ENCODE measurements around the gene DENND6B.

The DENND6B gene

DNA sequence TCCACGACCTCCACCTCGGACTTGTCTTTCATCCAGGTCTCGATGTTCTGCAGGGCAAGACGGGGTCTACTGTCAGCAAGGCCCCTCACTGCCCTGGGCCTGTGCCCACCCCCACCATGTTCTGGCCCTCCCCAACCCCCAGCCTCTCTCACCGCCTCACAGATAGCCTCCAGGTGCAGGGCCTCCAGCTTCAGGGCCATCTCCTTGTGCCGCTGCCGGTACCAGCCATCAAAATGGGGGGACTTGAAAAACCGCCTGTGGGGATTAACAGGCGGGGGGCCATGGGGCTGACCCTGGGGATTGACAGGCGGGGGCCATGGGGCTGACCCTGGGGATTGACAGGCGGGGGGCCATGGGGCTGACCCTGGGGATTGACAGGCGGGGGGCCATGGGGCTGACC is 14.4 kb downstream of the DENND6B start:
- Mint-ChIP-seq H3K4me1 (peaks cover 40% of the 10 kb centered on the region), H3K9me3 (no peaks in the 10 kb centered on the region), H3K36me3 (no peaks in the 10 kb centered on the region), H3K4me3 (no peak overlapping the region), H3K27me3 (no peaks in the 10 kb centered on the region), H3K27ac (no peak overlapping the region)
- ATAC-seq: no peak

DNA sequence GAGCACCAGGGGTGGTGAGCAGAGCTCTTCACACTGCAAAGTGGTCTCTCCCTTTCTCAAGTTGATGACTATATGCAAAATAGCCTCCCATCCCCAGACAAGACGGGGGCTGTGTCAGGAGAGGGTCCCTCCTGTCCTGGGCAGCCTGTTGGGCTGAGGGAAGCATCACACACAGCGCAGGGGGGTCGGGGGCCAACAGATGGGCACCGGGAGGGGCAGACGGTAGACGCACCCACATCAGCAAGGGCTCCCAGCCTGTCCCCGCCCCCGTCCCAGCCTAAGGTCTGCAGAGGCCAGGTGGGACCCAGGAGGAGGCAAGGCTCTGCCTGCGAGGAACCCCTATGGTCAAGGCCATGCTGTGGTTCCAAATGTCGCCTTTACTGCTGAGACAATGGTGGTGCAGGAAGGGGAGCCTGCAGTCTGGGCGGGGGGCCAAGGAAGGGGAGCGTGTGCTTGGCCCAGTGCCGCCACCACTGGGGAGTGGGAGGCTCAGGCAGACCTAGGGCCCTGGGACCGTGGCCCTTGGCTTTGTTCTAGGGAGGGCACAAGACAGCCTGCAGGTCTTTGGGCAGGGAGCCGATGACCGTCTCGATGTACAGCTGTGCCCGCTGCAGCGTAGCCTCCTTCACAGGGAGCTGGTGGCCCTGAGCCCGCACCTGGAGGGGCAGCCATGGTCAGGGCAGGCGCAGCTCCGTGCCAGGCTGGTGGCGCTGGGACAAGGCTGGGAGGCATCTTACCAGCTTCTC is 15.0 kb downstream of the DENND6B start:
- H3K4me1 Mint-ChIP-seq: peaks cover 37% of the 10 kb centered on the region
- no peak for ATAC-seq
- no peaks in the 10 kb centered on the region for H3K27me3 Mint-ChIP-seq
- no peaks in the 10 kb centered on the region for H3K9me3 Mint-ChIP-seq
- H3K4me3 Mint-ChIP-seq: no peak overlapping the region
- H3K36me3 Mint-ChIP-seq: no peaks in the 10 kb centered on the region
- peak overlapping the region; percentile 59 for H3K27ac Mint-ChIP-seq

DNA sequence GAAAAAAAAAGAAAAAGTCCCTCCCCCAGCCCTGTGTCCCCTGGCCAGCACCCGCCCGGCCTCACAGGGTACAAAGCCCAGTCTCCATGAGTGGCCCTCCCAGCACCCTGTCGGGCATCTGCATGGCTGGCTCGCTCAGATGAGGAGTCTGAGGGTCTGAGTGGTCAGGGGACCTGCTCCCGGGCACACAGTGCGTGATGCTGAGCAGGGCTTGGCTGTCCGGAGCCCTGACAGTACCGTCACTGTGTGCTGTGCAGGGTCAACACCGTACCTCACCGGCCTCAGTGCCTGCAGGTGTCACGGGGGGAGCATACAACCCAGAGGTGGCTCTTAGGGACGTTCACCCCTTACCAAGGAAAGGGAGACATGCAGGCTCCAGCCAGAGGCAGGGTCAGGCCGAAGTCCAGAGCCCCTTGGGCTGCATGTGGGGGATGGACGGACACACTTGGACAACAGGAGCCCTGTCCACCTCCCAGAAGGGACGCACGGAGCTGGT is 15.8 kb downstream of the DENND6B start:
- H3K4me3 Mint-ChIP-seq: no peak overlapping the region
- no peak for ATAC-seq
- H3K36me3 Mint-ChIP-seq: no peaks in the 10 kb centered on the region
- H3K27me3 Mint-ChIP-seq: peaks cover 5% of the 10 kb centered on the region
- H3K9me3 Mint-ChIP-seq: no peaks in the 10 kb centered on the region
- H3K27ac Mint-ChIP-seq: no peak overlapping the region
- H3K4me1 Mint-ChIP-seq: peaks cover 42% of the 10 kb centered on the region

DNA sequence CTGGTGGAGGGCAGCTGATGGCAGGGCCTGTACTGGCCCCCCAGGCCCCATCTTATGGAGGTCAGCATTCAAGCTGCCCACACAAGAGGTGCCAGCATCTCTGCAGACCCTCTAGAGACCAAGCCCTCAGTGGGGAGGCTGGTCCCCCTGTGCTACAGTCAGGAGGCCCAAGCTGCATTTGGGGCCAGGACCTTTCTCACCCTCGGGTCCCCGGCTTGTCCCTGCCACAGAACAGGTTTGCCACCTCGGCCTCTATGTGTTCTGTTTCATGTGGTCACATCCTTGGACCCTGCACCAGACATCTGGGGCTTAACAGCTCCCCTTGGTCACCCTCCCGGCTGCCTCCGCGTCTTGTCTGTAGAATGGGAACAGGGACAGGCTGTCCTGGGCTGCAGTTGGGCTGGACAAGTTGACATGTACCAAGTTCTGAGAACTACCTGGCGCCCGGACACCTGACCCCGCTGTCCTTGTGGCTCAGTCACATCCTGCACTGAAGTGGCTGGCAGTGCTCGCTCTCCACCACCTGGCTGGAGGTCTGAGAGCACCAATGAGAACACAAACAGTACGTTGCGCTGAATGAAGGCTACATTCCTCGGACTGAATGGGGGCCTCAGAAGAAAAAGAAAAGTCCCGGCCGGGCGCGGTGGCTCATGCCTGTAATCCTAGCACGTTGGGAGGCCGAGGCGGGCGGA is 16.6 kb downstream of the DENND6B start:
- no peaks in the 10 kb centered on the region for H3K36me3 Mint-ChIP-seq
- H3K4me1 Mint-ChIP-seq: peaks cover 44% of the 10 kb centered on the region
- ATAC-seq: no peak
- peaks cover 8% of the 10 kb centered on the region for H3K27me3 Mint-ChIP-seq
- H3K4me3 Mint-ChIP-seq: no peak overlapping the region
- no peak overlapping the region for H3K27ac Mint-ChIP-seq
- H3K9me3 Mint-ChIP-seq: no peaks in the 10 kb centered on the region

DNA sequence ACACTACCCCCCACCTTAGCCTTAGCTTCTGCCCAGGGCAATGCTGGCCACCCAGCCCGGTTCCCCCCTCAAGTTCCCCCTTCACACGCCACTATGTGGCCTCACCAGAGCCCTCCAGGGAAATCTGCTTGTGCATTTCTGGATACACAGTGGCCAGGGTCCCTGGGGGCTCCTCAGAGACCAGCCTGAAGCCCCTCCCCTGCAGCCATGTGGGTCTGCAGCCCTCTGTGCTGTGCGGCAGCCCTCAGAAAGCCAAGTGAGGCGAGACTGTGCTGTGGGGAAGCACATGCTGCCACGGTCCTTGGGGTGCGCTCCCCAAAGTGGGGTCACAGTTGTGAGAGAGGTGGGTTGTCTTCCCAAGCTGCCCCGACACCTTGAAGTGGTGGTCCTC is 17.2 kb downstream of the DENND6B start:
- H3K27me3 Mint-ChIP-seq: peaks cover 8% of the 10 kb centered on the region
- H3K36me3 Mint-ChIP-seq: no peaks in the 10 kb centered on the region
- peak overlapping the region; percentile 26 for H3K27ac Mint-ChIP-seq
- H3K4me3 Mint-ChIP-seq: no peak overlapping the region
- no peak for ATAC-seq
- peaks cover 46% of the 10 kb centered on the region for H3K4me1 Mint-ChIP-seq
- no peaks in the 10 kb centered on the region for H3K9me3 Mint-ChIP-seq

DNA sequence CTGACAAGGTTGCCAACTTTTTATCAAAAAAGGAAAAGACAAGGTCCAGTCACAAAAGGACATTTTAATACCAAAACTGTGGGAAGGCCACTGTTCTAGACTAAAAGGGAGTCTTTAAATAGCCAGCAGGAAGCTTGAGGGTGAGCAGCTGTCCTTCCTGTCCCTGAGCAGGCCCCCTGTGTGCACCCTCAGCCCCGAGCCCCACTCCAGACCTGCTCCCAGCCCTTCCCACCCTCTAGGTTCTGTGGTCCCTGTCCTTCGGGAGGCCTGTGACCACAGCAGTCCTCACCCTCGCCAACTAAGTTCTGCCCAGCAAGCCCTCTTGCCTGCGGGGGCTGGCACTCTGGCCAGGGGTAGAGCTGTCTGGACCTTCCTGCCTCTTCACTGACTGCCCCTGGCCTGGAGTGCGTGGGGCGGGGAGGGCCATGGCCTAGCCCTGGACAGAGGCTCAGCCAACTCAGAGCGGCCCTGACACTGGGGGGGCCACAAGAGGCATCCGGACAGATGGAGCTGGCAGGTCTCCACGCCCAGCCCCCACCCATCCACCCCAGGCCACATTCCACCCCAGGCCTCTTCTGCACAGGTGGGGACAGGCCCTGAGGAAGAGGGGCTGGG is 17.7 kb downstream of the DENND6B start:
- Mint-ChIP-seq H3K9me3 (no peaks in the 10 kb centered on the region), H3K36me3 (no peaks in the 10 kb centered on the region), H3K4me1 (peaks cover 46% of the 10 kb centered on the region), H3K4me3 (peak overlapping the region; percentile 11), H3K27me3 (peaks cover 8% of the 10 kb centered on the region), H3K27ac (peak overlapping the region; percentile 26)
- ATAC-seq: no peak

DNA sequence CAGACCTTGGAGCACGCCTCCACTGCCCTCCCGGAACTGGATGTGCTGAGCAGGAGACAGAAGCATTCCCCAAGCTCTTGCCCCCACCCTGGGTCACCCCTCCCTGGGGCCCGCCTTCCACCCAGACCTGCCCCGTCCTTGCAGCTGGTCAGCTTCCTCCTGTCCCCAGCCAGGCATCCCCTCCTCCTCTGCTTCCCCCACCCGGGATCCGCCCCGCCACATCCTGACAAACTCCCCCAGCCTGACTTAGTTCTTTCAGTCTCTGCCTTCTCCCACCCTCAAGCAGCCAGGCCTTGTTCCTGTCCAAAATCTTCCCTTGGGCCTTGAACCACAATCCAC is 18.2 kb downstream of the DENND6B start:
- no peak for ATAC-seq
- Mint-ChIP-seq H3K27me3 (peaks cover 8% of the 10 kb centered on the region), H3K9me3 (no peaks in the 10 kb centered on the region), H3K27ac (peak overlapping the region; percentile 26), H3K4me1 (peaks cover 46% of the 10 kb centered on the region), H3K36me3 (no peaks in the 10 kb centered on the region), H3K4me3 (peak overlapping the region; percentile 11)

DNA sequence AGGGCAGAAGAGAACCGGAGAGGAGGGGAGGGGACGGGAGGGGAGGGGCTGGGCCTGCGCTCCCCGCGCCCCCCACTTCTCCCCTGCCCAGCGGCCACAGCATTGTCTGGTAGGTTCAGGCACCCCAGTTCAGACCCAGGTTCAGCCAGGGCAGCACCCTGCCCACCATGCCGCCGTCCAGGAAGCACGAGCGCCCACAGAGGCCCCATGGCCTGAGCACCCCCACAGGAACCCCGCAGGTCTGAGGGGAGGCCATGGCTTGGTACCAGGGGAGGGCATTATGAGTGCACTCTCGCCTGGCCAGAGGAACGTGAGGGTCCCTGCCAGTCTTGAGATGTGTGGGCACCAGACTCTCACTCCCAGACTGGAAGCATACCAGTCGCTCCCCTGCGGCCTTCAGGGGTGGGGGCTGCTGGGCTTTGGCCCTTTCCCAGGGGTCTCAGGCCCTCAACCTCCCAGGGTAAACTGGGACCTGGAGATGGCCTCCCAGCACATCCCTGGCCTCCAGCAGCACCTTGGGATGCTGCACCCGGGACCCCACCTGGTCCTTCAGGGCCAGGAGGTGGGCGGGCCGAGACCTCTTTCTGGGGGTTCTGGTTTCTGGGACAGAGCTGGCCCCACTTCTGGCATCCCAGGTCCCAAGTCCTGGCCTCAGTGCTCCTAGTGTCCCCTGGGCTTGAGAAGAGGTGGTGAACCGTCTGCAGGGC is 18.8 kb downstream of the DENND6B start:
- Mint-ChIP-seq H3K27me3 (peaks cover 8% of the 10 kb centered on the region), H3K4me1 (peaks cover 46% of the 10 kb centered on the region), H3K4me3 (peak overlapping the region; percentile 64), H3K9me3 (no peaks in the 10 kb centered on the region), H3K36me3 (no peaks in the 10 kb centered on the region), H3K27ac (no peak overlapping the region)
- ATAC-seq: no peak

DNA sequence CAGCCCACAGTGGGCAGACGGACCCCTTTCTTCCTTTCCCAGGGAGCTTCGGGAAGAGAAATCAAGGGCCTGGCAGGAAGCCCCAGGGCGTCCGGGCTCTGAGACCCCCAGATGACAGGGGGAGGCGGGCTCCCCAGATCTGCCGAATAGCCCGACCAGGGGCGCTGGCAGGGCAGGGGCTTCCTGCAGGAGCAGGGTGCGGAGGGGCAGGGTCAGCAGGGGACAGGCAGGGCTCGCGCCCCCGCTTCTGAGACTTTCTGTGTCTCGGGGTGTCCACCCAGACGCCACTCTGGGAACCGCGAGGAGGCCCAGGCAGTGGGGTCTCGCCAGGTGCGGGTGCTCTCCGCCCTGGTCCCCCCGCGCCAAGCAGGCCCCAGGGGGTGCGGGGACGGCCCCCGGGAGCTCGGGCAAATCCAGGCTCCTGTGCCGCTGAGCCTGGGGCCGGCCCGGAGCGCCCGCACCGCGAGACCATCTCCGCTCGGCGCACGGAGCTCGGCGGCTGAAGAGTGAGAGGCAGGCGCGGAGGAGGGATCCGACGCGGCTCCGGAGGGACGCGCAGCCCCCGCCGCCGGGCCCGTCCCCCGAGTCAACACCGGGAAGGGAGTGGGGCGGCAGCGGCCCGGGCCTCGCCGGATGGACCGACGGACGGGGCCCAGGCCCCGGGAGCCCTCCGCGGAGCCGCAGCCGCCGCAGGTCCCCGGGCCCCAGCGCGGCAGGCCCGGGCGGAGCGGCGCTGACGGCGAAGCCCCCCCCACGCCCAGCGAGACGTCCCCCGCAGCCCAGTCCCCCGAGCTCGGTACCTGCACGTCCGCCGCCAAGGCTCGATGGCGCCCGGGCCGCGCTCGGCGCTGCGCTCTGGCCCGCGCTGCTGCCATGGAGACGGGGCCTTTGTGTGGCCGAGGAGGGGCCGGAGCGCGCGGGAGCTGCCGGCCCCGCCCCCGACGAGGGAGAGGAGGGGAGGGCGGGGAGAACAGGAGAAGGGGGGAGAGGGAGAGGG is 19.8 kb downstream of the DENND6B start, which contains the start of gene PLXNB2:
Gene PLXNB2 (minus strand): TSS at position 894 of the 997 bp plus-strand sequence. CDS start 17,062 bp downstream, outside the sequence.
- H3K4me3 Mint-ChIP-seq: peak within 1 kb of the TSS; percentile 84
- peak within 1 kb of the TSS; percentile 81 for H3K27ac Mint-ChIP-seq
- ATAC-seq: peak; percentile 53
- H3K36me3 Mint-ChIP-seq: no peaks in the 10 kb centered on the region
- H3K9me3 Mint-ChIP-seq: no peaks in the 10 kb centered on the region
- peaks cover 56% of the 10 kb centered on the region for H3K4me1 Mint-ChIP-seq
- H3K27me3 Mint-ChIP-seq: peaks cover 8% of the 10 kb centered on the region

DNA sequence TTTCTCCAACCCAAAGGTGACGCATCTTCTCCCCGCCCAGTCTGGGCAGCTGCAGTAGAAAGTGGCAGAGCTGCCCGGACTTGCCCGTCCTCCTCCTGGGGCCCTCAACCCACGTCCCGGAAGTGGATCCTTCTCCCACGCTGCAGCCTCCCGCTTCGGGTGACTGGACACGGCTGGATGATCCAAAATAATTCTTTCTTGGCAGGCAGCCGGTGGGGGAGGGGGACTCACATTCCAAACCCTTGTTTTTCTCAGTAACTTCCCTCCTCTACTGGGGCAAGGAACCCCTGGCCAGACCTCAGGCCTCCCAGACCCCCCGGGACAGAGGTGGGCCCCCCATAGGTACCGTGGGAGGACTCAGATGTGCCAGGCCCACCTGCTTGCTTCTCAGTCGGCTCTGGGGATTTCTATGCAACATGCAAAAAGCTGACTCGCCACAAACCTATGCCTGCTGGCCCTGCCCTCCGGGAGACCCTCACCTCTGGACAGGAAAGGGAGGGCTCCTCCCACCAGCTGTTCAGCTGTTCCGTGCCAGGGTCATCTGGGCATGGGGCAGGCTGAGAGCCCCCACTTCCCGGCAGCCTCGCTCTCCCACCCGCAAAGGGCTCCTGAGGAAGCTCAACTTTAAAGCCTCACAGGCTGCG is 20.8 kb downstream of the DENND6B start:
- ATAC-seq: peak; percentile 31
- peak overlapping the region; percentile 81 for H3K27ac Mint-ChIP-seq
- peaks cover 61% of the 10 kb centered on the region for H3K4me1 Mint-ChIP-seq
- H3K36me3 Mint-ChIP-seq: no peaks in the 10 kb centered on the region
- H3K9me3 Mint-ChIP-seq: no peaks in the 10 kb centered on the region
- H3K4me3 Mint-ChIP-seq: peak overlapping the region; percentile 84
- peaks cover 8% of the 10 kb centered on the region for H3K27me3 Mint-ChIP-seq

DNA sequence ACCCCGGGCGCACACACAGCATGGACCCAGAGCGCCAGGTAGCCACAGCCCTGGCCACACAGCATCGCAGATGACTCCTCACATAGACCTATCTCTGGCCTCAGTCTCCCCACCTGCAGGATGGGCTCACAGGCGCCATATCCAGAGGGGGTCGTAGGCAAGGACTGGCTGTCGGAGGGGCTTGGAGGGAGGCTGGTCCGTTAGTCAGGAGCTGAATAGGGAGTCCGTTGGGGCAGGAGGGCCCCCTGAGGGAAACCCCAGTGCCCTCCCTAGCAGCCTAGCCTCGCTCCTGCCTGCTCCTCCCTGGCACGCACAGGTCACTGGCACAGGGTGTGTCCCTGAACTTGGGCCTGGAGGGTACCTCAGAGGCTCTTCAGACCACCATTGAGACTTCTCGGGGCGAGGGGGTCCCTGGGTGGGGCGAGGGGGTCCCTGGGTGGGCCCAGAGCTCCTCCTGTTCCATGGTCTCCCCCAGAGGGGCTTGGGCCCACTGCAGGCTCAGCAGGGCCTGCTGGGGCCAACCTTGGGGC is 21.4 kb downstream of the DENND6B start:
- Mint-ChIP-seq H3K27ac (peak overlapping the region; percentile 81), H3K4me1 (peaks cover 66% of the 10 kb centered on the region), H3K9me3 (no peaks in the 10 kb centered on the region), H3K4me3 (peak overlapping the region; percentile 84), H3K27me3 (peaks cover 8% of the 10 kb centered on the region), H3K36me3 (no peaks in the 10 kb centered on the region)
- no peak for ATAC-seq

DNA sequence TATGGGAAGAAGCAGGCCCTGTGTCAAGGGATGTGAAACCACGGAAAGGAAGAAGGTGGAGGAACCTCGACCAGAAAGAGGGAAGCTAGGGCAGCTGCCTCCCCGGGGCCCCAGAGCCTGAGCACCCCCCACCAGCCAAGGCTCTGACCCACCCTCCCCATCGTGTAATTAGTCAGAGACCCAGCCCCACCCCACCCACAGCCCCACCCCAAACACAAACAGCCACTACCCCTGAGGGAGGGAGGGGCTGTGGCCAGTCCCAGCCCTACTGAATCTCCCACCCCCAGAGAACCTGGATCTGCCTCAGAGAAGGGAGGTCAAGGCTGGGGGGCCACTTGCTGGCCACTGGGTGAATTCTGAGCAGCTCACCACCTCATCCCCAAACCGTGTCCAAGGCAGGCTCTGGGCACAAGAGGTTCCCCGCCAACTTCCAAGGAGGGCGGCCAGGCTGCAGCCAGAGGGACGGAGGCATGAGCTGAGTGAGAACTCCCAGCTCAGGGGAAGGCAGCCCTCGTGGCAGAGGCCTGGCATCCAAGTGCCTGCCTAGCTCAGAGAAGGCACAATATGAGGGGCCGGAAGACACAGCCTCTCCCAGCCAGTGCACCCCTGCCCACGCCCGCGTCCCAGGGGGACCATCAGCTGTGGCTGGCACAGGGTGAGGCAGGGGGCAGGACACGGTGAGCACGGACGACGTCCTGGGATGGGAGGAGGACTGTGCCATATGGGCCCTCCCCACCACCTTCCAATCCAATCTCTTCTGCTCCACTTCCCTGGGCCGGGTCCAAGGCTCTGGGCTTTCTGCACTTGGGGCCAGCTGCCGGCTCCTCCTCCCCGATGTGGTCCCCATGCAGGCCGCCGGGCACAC is 22.1 kb downstream of the DENND6B start:
- Mint-ChIP-seq H3K4me3 (peak overlapping the region; percentile 46), H3K4me1 (peaks cover 66% of the 10 kb centered on the region), H3K27me3 (peaks cover 8% of the 10 kb centered on the region)

More for the DNA sequence above, 22.1 kb downstream of the DENND6B start:
- no peaks in the 10 kb centered on the region for H3K9me3 Mint-ChIP-seq
- H3K36me3 Mint-ChIP-seq: no peaks in the 10 kb centered on the region
- no peak for ATAC-seq
- H3K27ac Mint-ChIP-seq: peak overlapping the region; percentile 74

Measured in stimulated activated memory B cell treated with anti-CD40 and anti-IgM and Interleukin-4, amounts not matched to agents 10 μg/mL and 1 μg/mL and 100 μg/mL, for 72 hours (primary cell).